ENCODE data around the gene CLIC4.
"Not testable (repeated sequence)": the region's sequence is repeated elsewhere in the genome, so short reads cannot be mapped to it uniquely, and the experiment has no call there.

CLIC4 gene

GRCh38 chr1:24779689-24780464, 34.6 kb downstream of the CLIC4 start:
- Histone ChIP-seq H3K36me3 (ENCODE audit: control insufficient read depth, insufficient read depth, low read length) (no peaks in the 10 kb centered on the region; the same call in 1 of the 2 replicates), H3K27me3 (replicated peaks; ENCODE audit: control insufficient read depth, insufficient read depth, low read length) (no peaks in the 10 kb centered on the region), H3K4me3 (replicated peaks; ENCODE audit: low read depth, low read length) (no peak overlapping the region)
- TF ChIP-seq, protein P1, sequence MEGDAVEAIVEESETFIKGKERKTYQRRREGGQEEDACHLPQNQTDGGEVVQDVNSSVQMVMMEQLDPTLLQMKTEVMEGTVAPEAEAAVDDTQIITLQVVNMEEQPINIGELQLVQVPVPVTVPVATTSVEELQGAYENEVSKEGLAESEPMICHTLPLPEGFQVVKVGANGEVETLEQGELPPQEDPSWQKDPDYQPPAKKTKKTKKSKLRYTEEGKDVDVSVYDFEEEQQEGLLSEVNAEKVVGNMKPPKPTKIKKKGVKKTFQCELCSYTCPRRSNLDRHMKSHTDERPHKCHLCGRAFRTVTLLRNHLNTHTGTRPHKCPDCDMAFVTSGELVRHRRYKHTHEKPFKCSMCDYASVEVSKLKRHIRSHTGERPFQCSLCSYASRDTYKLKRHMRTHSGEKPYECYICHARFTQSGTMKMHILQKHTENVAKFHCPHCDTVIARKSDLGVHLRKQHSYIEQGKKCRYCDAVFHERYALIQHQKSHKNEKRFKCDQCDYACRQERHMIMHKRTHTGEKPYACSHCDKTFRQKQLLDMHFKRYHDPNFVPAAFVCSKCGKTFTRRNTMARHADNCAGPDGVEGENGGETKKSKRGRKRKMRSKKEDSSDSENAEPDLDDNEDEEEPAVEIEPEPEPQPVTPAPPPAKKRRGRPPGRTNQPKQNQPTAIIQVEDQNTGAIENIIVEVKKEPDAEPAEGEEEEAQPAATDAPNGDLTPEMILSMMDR (IDR thresholded peaks at IDR 0.05; ENCODE audit: insufficient read depth, low read length, poor library complexity, severe bottlenecking): no peak
- no peak for DNase-seq (ENCODE audit: extremely low read depth, insufficient read length)

GRCh38 chr1:24780626-24781025, 35.4 kb downstream of the CLIC4 start:
- H3K36me3 ChIP-seq (ENCODE audit: control insufficient read depth, insufficient read depth, low read length); H3K4me3 ChIP-seq (replicated peaks; ENCODE audit: low read depth, low read length); H3K27me3 ChIP-seq (replicated peaks; ENCODE audit: control insufficient read depth, insufficient read depth, low read length); DNase-seq (ENCODE audit: extremely low read depth, insufficient read length): not testable (repeated sequence)

GRCh38 chr1:24782689-24783088, 37.4 kb downstream of the CLIC4 start:
- Histone ChIP-seq H3K4me3 (replicated peaks; ENCODE audit: low read depth, low read length) (no peak overlapping the region), H3K36me3 (ENCODE audit: control insufficient read depth, insufficient read depth, low read length) (no peaks in the 10 kb centered on the region; the same call in 1 of the 2 replicates), H3K27me3 (replicated peaks; ENCODE audit: control insufficient read depth, insufficient read depth, low read length) (no peaks in the 10 kb centered on the region)
- no peak for DNase-seq (ENCODE audit: extremely low read depth, insufficient read length)
- TF ChIP-seq, protein P1 (IDR thresholded peaks at IDR 0.05; ENCODE audit: insufficient read depth, low read length, poor library complexity, severe bottlenecking): no peak

- TF ChIP-seq, protein P1 (IDR thresholded peaks at IDR 0.05; ENCODE audit: insufficient read depth, low read length, poor library complexity, severe bottlenecking): no peak
- no peak overlapping the region for H3K4me3 ChIP-seq (replicated peaks; ENCODE audit: low read depth, low read length)
- H3K27me3 ChIP-seq (replicated peaks; ENCODE audit: control insufficient read depth, insufficient read depth, low read length): no peaks in the 10 kb centered on the region
- no peaks in the 10 kb centered on the region; the same call in 1 of the 2 replicates for H3K36me3 ChIP-seq (ENCODE audit: control insufficient read depth, insufficient read depth, low read length)
- DNase-seq (ENCODE audit: extremely low read depth, insufficient read length): no peak
Measured at GRCh38 chr1:24783713-24784112, 38.5 kb downstream of the CLIC4 start.

DNA sequence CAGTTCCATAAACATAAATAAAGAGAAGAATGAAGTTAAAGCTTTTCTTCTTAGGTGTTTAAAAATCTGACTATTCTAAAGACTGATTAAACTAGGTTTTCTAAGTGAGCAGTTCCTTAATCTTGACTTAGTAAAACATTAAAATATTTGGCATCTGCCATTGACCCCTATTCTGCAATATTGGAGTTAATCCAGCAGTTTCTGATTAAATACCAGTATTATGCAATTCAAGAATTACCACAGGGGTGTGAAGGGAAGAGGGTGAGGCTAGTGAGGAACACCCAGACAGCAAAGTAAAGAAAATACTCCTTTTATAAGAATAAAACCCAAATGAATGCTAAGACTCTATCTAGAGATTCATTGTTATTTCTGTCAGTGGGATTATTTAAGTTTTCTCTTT, 40.9 kb downstream of the CLIC4 start:
- Histone ChIP-seq H3K27me3 (replicated peaks; ENCODE audit: control insufficient read depth, insufficient read depth, low read length) (no peaks in the 10 kb centered on the region), H3K4me3 (replicated peaks; ENCODE audit: low read depth, low read length) (no peak overlapping the region), H3K36me3 (ENCODE audit: control insufficient read depth, insufficient read depth, low read length) (no peaks in the 10 kb centered on the region; the same call in 1 of the 2 replicates)
- TF ChIP-seq, protein P1 (IDR thresholded peaks at IDR 0.05; ENCODE audit: insufficient read depth, low read length, poor library complexity, severe bottlenecking): no peak
- DNase-seq (ENCODE audit: extremely low read depth, insufficient read length): no peak

- H3K27me3 ChIP-seq (replicated peaks; ENCODE audit: control insufficient read depth, insufficient read depth, low read length): no peaks in the 10 kb centered on the region
- no peaks in the 10 kb centered on the region for H3K36me3 ChIP-seq (ENCODE audit: control insufficient read depth, insufficient read depth, low read length)
- TF ChIP-seq, protein P1 (IDR thresholded peaks at IDR 0.05; ENCODE audit: insufficient read depth, low read length, poor library complexity, severe bottlenecking): no peak
- DNase-seq (ENCODE audit: extremely low read depth, insufficient read length): no peak
- H3K4me3 ChIP-seq (replicated peaks; ENCODE audit: low read depth, low read length): no peak overlapping the region
Measured at GRCh38 chr1:24790490-24790889, 45.2 kb downstream of the CLIC4 start.

Data from GM06990 (cell line).